PFSK-1 (cell line): ENCODE data around the gene SUN5.

Experiments
- FOXP2 ChIP-seq: optimal IDR thresholded peaks from 2 replicates; pipeline ENCODE3; 2011; ENCODE audit warnings: borderline replicate concordance, control low read depth, inconsistent platforms; ENCODE audit not compliant: insufficient read depth; ENCODE audit errors: extremely low read length, extremely low read depth
- POLR2AphosphoS5 ChIP-seq: IDR thresholded peaks from 2 replicates; pipeline ENCODE4 v1.6.1; 2012; ENCODE audit warnings: low read depth, mild to moderate bottlenecking, control low read depth, low read length, moderate library complexity
- REST ChIP-seq, 2 experiments: IDR thresholded peaks; 2 replicates each; pipeline versions ENCODE4 v1.6.1 to v1.8.0; 2011 to 2012; ENCODE audit warnings: low read depth in 2 of 2, low read length in 2 of 2, control low read depth in 1 of 2, inconsistent platforms in 1 of 2, mild to moderate bottlenecking in 1 of 2, moderate library complexity in 1 of 2; ENCODE audit not compliant: insufficient read depth in 1 of 2
- SIN3A ChIP-seq: IDR thresholded peaks from 2 replicates; pipeline ENCODE4 v1.6.1; 2012; ENCODE audit warnings: mild to moderate bottlenecking, low read length, moderate library complexity, borderline replicate concordance; ENCODE audit not compliant: insufficient read depth
- TAF1 ChIP-seq: IDR thresholded peaks from 2 replicates; pipeline ENCODE4 v1.6.1; 2012; ENCODE audit warnings: low read length, control low read depth, borderline replicate concordance; ENCODE audit not compliant: insufficient read depth

SUN5 gene

GRCh38 chr20:33030569-33030968 is 26.3 kb upstream of the SUN5 start:
- no peak for TF ChIP-seq REST (IDR thresholded peaks at IDR 0.05; ENCODE audit: insufficient read depth in 1 of 2, low read depth in 2 of 2, low read length in 2 of 2)
- TF ChIP-seq FOXP2 = no peak
- TF ChIP-seq SIN3A = no peak
- TF ChIP-seq POLR2AphosphoS5 = no peak
- no peak for TF ChIP-seq TAF1

- TF ChIP-seq FOXP2 (no peak), SIN3A (no peak), REST (IDR thresholded peaks at IDR 0.05; ENCODE audit: insufficient read depth in 1 of 2, low read depth in 2 of 2, low read length in 2 of 2) (no peak), TAF1 (no peak), POLR2AphosphoS5 (no peak)
These were observed 25.8 kb upstream of the SUN5 start for GRCh38 chr20:33030076-33030475.

- TF ChIP-seq POLR2AphosphoS5 (no peak), SIN3A (no peak), FOXP2 (no peak), TAF1 (no peak)
These were observed 24.6 kb upstream of the SUN5 start for GRCh38 chr20:33028875-33029274.

GRCh38 chr20:33027769-33028751 is 23.8 kb upstream of the SUN5 start:
- TF ChIP-seq FOXP2 (no peak), TAF1 (no peak), REST (IDR thresholded peaks at IDR 0.05; ENCODE audit: insufficient read depth in 1 of 2, low read depth in 2 of 2, low read length in 2 of 2) (no peak), SIN3A (no peak), POLR2AphosphoS5 (no peak)

GRCh38 chr20:33026779-33027759 is 22.8 kb upstream of the SUN5 start:
- no peak for TF ChIP-seq FOXP2
- TF ChIP-seq TAF1 = no peak
- no peak for TF ChIP-seq SIN3A
- no peak for TF ChIP-seq REST (IDR thresholded peaks at IDR 0.05; ENCODE audit: insufficient read depth in 1 of 2, low read depth in 2 of 2, low read length in 2 of 2)
